HG02588 (cell line): ENCODE results near the gene EEPD1.
"Not testable (repeated sequence)": the region's sequence is repeated elsewhere in the genome, so short reads cannot be mapped to it uniquely, and the experiment has no call there.

Experiments
- ATAC-seq: cut with Tn5 transposase; IDR thresholded peaks from one replicate; pipeline ENCODE4 v1.9.1; 2021; ENCODE audit warnings: mild to moderate bottlenecking, moderate library complexity; ENCODE audit not compliant: unreplicated experiment

EEPD1 gene

DNA sequence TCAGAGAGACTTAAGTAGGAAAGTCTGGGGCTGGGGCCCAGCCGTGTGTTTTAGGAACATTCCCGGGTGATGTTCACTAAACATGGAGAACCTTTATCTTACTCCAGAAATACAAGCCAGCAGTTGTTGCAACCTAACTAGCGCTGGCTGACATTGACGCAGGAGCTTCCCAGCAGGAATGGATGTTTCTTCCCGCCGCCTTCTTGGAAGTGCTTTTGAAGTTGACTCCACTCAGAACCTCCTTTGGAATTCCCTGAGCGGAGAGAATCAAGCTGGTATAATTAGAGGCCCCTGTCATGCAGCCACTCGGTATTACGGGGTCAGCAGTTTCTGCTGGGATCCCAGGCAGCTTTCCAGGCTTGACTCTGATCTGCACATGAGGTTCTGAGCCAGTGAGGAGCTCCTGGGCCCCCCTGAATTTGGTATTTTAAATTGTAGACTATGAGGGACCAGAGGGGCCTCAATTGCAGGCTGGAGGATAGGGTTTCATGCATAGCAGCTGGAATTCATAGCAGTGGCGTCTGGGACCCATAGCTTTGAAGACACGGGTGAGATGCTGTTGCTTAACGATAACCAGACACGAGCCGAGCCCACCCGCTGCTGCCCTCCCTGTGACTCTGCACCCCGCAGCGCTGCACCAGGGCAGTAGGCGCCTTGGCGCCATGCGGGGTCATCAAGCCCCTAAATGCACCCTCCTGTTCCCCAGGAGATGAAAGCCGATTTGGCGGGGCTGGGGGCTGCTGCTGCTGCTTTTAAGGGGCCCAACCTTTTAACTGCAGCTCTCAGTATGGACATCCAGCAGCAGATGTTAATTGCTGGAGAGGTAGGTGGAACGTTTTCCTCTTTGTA, 61.8 kb downstream of the EEPD1 start:
- no peak for ATAC-seq

DNA sequence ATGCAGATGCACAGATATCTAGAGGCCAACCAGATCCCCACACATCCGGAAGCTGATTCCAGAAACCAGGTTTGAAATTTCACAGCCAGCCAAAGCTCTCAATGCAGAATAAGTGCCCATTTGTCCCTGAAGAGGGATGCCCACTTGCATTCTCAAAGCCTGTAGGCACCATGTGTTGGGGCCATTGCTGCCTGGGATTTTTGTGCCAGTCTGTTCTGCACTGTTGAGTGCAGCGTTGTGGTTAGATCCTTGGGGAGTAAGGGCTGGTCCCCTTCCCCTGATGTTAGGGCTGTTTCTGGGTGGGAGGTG, 62.4 kb downstream of the EEPD1 start:
- ATAC-seq = no peak

DNA sequence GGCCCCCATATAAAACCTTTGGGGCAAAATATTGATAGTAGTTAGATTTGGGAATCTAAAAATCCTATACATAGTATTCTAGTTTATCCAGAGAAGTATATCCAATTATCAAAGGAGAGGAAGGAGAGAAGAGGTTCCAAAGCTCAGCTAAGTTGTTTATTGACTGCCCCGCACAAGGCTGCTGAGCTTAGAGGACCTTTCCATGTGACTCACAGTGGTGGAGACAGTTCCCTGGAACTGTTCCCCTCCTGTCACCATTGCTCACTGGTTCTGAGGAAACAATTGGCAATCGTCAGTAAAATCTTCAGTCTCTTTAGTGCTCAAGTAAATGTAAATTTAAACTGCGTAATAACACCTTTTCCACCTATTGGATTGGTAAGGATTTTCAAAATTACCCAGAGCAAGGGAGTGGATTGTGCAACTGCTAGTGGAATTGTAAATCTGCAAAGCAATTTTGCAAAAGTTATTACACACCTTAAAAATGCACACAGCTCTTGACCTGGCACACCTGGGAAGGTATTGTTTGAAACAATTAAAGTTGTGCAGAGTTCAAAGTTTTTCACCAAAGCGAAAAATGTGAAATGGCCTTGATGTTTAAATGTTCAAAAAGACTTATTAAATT, 63.1 kb downstream of the EEPD1 start:
- no peak for ATAC-seq

DNA sequence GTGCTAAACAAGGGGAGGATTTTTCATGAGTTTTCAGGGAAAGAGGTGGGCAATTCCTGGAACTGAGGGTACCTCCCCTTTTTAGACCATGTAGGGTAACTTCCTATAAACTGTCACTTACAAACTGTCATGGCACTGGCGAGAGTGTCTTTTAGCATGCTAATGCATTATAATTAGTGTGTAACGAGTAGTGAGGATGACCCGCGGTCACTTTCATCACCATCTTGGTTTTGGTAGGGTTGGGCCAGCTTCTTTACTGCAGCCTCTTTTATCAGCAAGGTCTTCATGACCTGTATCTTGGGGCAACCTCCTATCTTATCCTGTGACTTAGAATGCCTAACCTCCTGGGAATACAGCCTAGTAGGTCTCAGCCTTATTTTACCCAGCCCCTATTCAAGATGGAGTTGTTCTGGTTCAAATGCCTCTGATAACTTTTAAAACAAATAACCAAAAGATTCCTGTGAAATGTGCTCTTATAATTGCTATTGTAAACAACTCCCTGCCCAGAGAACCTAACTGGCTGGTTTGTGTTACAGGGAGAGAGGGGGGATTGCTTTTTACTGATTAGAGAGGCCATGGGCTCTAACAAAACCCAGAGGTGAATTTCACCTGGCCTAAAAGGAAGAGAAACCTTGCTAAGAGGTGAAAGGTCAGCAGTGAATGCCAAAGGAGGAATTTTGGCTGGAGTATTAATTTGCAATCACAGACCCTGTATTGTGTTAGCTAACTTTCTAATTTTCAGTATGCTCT, 64.3 kb downstream of the EEPD1 start:
- ATAC-seq = no peak

DNA sequence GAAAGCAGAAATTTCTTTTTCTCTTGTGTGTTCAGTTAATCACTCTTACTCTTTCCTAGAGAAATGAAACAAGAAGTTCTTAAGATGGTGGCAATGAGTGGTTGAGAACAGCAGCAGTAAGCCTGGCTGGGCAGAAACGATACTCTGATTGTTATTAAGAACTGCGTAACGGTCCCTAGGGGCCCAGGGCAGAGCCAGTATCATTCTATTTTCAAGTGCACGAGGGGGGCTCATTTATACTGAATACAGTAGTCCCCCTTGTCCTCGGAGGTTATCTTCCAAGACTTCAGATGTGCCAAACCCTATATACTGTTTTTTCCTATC, 64.9 kb downstream of the EEPD1 start:
- ATAC-seq = peak; percentile 66

DNA sequence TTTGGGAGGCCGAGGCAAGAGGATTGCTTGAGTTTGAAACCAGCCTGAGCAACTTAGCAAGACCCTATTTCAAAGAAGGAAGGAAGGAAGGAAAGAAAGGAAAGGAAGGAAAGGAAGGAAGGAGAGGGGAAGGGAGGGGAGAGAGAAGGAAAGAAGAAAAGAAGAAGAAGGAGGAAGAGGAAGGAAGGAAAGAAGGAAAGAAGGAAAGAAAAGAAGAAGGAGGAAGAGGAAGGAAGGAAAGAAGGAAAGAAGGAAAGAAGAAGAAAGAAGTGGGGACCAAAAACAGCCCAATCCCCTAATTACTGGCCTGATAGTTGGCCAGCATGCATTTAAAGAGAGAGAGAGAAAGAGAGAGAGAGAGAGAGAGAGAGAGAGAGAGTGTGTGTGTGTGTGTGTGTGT, 66.4 kb downstream of the EEPD1 start:
- ATAC-seq = no peak

DNA sequence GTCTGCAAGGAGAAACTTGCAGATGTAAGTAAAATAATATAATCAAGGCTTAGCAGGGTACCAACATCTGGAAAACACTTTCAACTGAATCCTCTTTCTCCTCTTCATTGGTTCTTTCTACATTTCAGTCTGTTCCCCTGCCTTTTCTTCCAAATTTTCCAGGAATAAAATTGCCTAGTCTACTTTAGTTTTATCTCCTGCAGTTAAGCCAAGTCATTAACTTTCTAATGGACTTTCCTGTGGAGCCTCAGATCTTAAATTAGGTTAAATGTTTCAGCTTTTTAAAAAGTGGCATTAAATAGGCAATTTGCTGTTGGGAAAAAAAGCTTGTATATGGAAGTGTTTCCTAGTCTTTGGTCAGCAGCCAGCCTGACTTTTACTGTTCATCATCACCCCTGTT, 70.8 kb downstream of the EEPD1 start:
- no peak for ATAC-seq

DNA sequence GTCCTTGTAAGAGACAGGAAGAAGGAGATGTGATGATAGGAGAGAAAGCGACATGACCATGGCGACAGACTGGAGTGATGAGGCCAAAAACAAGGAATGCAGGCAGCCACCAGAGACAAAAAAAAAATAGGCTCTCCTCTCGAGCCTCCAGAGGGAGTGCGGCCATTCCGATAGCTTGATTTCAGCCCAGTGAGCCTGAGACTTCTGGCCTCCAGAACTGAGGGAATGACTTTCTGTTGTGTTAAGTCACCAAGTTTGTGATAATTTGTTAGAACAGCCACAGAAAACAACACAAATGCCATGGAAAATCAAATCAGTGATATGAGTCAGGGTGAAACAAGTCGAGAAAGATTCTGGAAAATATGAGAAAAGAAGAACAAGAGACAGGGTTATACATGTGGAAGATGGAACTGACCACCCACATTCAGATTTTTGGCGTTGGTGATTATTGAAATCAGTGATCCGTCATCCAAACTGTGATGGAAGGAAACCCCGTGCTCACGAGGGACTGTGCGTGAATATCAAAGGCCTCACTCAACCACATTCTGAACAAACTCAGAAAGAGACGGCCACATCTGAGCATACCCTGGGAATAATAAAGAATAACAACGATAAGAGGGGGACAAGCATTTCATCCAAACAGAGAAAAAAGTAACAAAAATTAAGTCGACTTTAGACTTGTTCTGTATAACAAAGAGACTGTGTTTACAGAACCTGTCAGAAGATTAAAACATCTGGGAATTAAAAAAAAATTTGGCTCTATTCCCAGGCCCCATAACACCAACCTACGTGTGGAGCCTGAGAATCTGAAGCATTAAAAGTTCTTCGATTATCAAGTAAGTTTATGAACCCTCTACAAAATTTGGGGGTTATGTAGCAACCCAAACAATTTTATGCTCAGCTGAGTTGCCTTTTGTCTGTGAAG, 72.1 kb downstream of the EEPD1 start:
- no peak for ATAC-seq

DNA sequence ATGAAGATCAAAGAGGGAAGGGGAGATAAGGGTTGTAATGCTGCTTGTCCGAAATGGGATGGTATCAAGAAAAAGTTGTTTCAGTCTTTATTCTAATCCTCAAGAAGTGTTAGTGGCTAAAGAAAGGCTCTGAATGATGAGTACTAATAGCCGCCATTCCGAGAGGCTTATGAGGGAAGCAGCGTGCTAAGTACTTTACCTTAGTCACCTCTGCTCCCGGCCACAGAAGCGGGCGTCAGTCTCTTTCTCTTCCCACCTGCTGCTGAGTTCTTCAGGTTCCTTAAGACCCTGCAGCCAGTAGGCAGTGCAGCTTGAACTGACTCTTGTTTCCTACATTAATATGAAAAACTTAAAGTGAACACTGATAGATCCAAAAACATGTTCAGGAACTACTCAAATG, 73.1 kb downstream of the EEPD1 start:
- ATAC-seq = no peak

DNA sequence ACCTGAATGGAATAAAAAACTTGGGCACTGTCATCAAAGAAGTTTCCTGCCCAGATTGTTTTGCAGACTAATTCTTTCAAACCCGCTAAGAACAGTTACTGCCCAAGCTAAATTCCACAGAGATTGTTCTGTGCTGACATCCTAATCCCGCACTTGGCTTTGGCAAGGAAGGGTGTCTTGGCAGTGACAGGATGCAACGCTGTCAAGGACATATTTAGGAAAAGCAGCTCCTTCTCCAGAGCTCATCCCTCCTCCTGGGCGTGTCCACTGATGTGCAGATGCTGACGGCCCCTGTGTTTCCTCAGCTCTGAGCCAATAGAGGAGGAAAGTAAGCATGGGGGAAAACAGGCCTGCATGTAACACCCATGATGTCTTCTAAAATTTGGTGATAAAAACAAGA, 74.2 kb downstream of the EEPD1 start:
- no peak for ATAC-seq

DNA sequence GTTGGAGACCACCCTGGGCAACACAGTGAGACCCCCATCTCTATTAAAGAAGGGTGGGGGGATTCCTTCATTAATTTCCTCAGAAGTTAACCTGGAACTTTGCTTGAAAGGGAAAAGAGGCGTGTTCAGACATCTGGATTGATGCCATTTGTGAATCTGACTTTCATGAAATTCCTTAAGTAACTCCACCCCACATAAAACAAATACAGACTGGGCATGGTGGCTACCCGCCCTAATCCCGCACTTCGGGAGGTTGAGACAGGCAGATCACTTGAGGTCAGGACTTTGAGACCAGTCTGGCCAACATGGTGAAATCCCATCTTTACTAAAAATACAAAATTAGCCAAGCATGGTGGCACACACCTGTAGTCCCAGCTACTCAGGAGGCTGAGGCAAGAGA, 75.0 kb downstream of the EEPD1 start:
- ATAC-seq = no peak

DNA sequence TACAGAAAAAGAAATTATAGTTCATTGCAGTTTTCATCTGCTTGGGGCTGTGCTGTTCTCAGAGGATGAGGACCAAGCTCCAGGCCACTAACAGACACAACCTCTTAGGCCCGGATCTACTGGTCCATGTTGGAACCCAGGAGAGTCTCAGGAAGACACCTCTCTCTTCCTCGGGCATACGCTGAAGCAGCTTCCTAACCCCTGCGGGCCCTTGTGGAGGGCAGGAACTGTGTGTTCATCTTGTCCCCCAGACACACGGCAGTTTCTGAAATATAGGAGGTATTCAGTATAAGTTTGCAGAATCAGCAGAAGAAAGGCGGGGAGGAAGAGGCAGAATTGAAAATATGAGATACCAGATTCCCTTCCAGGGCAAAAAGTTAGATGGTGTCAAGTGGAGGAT, 78.4 kb downstream of the EEPD1 start:
- ATAC-seq = no peak

DNA sequence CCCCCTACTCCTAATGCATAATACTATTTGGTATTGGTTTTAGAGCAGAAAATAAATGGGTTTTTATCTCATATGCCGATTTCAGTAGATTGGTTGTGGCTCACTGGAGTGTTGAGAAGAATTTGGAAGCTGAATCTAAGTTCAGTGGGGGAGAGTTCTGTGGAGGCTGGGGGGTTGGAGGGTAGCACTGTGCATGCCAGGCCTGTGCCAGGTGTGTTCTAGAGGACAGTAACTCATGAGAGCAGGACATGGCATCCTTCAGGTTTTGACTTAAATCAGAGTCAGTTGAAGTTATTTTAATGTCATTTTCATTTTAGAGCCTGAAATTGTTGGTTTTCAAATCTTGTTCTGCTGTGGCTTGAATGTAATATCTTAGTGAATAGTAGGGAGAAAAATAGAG, 79.5 kb downstream of the EEPD1 start:
- no peak for ATAC-seq

DNA sequence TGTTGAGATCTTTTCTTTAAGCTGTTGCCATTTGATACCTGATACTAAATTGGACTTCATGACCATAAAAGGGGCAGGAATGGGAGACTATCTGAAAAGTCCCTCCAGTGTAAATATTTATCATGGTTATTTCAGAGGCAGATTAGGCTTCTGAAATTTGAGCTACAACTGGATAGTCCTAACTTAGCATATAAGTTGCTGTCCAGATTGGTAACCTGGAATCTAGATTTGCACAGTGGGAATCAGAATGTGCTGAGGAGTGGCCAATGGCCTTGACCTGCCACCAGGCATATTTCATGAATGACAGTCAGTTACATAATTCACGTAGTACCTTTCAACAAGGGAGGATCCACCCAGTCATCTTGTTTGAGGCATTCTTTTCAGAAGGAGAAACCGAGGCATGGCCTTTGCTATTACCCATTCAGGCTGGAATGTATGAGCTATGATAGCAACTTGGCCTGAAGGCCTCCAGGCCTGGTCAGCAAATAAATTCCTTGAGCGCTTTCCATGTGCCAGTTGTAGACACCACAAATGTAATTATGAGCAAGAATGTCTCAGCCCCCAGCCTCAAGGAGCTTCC, 80.0 kb downstream of the EEPD1 start:
- ATAC-seq = no peak

DNA sequence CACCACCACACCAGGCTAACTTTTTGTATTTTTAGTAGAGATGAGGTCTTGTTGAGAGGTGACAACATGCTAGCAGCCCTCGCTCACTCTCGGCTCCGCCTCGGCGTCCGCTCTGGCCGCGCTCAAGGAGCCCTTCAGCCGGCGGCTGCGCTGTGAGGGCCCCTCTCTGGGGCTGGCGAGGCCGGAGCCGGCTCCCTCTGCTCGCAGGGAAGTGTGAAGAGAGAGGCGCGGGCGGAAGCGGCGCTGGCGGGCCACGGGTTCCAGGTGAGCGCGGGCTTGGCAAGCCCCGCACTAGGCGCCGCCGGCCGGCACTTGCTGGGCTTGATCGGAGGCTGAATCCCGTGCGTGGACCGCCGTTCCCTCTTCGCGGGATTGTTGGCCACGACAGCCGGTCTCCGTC, 83.0 kb downstream of the EEPD1 start:
- ATAC-seq = no peak

DNA sequence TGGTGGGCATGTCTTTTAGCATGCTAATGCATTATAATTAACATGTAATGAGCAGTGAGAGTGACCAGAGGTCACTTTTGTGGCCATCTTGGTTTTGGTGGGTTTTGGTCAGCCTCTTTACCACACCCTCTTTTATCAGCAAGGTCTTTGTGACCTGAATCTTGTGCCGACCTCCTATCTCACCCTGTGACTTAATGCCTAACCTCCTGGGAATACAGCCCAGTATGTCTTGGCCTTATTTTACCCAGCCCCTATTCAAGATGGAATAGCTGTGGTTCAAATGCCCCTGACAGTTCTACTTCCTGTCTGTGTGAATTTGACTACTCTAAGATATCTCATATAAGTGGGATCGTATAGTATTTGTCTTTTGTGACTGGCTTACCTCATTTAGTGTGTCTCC, 85.1 kb downstream of the EEPD1 start:
- ATAC-seq = no peak

DNA sequence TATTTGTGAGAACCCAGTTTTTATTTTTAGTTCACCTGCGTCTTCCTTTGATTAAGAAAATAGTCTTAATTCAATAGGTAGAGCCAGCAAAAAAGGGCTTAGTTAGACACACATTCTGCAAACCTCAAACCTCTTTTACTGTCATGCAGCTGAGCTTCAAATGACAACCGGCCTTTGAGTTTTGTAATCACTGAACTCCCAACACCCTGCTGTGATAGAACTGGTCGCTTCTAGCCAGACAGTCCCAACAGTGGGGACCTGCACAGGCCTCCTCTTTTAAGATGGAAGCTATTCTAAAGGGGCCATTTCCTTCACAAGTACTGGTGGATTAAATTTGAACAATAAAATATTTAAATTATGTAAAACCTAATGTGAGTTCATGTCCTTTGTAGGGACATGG, 90.3 kb downstream of the EEPD1 start:
- not testable (repeated sequence) for ATAC-seq

DNA sequence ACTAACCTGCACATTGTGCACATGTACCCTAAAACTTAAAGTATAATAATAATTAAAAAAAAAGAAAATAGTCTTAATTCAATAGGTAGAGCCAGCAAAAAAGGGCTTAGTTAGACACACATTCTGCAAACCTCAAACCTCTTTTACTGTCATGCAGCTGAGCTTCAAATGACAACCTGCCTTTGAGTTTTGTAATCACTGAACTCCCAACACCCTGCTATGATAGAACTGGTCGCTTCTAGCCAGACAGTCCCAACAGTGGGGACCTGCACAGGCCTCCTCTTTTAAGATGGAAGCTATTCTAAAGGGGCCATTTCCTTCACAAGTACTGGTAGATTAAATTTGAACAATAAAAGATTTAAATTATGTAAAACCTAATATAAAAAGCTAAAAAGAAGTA, 90.9 kb downstream of the EEPD1 start:
- ATAC-seq = not testable (repeated sequence)

DNA sequence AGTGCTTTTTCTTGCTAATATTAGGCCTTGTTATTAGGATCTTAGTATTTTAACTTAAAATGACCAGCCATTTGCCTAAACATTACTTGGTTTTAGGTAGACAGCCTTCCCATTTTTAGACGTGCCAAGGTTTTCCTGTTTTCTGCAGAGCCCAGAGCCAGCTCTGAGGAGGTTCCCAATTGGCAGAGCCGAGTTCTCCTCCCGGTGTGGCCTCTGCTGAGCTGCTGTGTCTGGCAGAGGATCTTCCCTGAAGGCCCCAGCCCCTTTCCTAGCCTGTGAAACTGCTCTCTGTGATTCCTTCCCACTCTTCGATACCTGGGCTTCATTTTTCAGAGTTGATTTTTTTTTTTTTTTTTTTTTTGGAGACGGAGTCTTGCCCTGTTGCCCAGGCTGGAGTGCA, 91.4 kb downstream of the EEPD1 start:
- ATAC-seq = no peak

DNA sequence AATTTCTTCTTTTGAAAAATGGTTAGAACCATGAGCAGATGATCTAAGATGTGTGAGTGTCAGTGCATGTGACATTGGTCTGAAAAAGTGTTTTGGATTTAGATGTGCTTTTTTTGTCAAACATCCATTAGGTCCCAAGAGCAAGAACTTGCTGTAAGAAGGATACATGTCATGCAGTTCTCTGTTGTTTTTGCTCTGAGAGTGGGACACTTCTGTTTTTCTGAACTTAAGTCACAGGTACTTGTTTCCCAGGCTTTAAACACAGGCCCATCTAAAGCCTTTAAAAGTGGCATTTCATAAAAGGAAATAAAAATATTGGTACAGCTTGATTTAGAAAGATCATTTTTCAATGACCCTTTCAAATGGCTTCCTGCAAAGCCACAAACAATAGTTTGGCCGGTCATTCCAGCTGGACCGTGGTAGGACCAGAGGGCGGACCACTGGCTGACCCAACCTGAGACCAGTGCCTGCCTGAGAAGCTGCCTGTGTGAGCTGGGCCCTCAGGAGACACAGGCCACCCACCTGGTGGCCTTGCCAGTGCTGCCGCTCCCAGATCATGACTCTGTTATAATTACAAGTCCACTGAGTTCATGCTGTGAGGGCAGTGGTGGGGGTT, 92.7 kb downstream of the EEPD1 start:
- no peak for ATAC-seq
